HepG2 (cell line): Measurements from ENCODE around the gene CCDC157. TPM values are rescaled to one million over a fixed set of nuclear protein-coding genes. Genes with fewer than 3 reads are reported as not detected.

Experiments
- ATAC-seq: fragments of 200-7000 bp; cut with Tn5 transposase; 3 replicates; pipeline ENCODE4 v1.9.1; 2020; ENCODE audit warnings: mild to moderate bottlenecking, moderate library complexity
- BruUV-seq: library from RNA; stranded (reverse); fragments of 400-500 nt; replicated peaks from 2 replicates; lab custom pipeline; 2021; lab: Mats Ljungman, UMichigan
- CTCF ChIA-PET: fragments of 300-600 bp; formaldehyde crosslinking; extraction: SDS; loops from one replicate; lab custom pipeline; 2021; ENCODE audit warnings: low total read pairs, inconsistent platforms, low intra/inter-chr PET ratio; lab: Yijun Ruan, JAX
- POLR2A ChIA-PET: fragments of 350-600 bp; sonication (Branson Sonifier 250); formaldehyde crosslinking; loops from one replicate; lab custom pipeline; 2020; ENCODE audit warnings: antibody characterized with exemption, inconsistent platforms; lab: Yijun Ruan, JAX
- DNase-seq: peaks from one replicate; pipeline ENCODE4 v3.0.0-alpha.2; 2015; ENCODE audit warnings: low spot score
- FAIRE-seq: peaks from 3 replicates; lab custom pipeline; 2011; peaks lifted over from hg19 to GRCh38; lab: Jason Lieb, UNC
- H2AFZ ChIP-seq: one replicate; pipeline ENCODE4 v1.6.1; 2011; ENCODE audit warnings: low read length, inconsistent platforms
- H3K27ac ChIP-seq: fragments of 300-600 bp; 3 replicates; pipeline ENCODE4 v1.8.0; 2011; ENCODE audit warnings: mixed run types, mild to moderate bottlenecking, mixed read lengths, low read length, inconsistent platforms; ENCODE audit not compliant: insufficient read depth; ENCODE audit errors: extremely low read length
- H3K27me3 ChIP-seq, 2 experiments: fragments of 200-600 bp in 1 of 2; 2 replicates in 1 of 2; 3 replicates in 1 of 2; pipeline versions ENCODE4 v1.6.0 to v1.8.0; 2011; ENCODE audit warnings: low read length in 2 of 2, mild to moderate bottlenecking in 2 of 2, moderate library complexity in 2 of 2, inconsistent platforms in 1 of 2; ENCODE audit not compliant: insufficient read depth in 2 of 2, control insufficient read depth in 1 of 2
- H3K36me3 ChIP-seq, 2 experiments: fragments of 200-600 bp in 1 of 2; replicated peaks in 1 of 2; 2 replicates in 1 of 2; 3 replicates in 1 of 2; pipeline versions ENCODE4 v1.5.1 to v1.8.0; 2011; ENCODE audit warnings: low read length in 2 of 2, inconsistent platforms in 1 of 2; ENCODE audit not compliant: insufficient read depth in 2 of 2, control insufficient read depth in 1 of 2
- H3K4me1 ChIP-seq: 2 replicates; pipeline ENCODE4 v1.5.1; 2012; ENCODE audit warnings: low read length, inconsistent platforms; ENCODE audit not compliant: insufficient read depth
- H3K4me2 ChIP-seq: 2 replicates; pipeline ENCODE4 v1.6.0; 2011; ENCODE audit warnings: low read depth, low read length, inconsistent platforms
- H3K4me3 ChIP-seq, 3 experiments: fragments of 200-600 bp in 1 of 3; sonication (generic), shearing (Covaris generic) in 1 of 3; replicated peaks in 1 of 3; 2 replicates each; pipeline ENCODE4 v1.5.1; 2011 to 2016; ENCODE audit warnings: low read length in 3 of 3, inconsistent platforms in 2 of 3, low read depth in 2 of 3, mild to moderate bottlenecking in 2 of 3, control low read depth in 1 of 3, mixed read lengths in 1 of 3; ENCODE audit not compliant: insufficient read depth in 1 of 3
- H3K79me2 ChIP-seq: one replicate; pipeline ENCODE4 v1.6.1; 2011; ENCODE audit warnings: low read length, inconsistent platforms; ENCODE audit not compliant: insufficient read depth
- H3K9ac ChIP-seq: 2 replicates; pipeline ENCODE4 v1.6.0; 2011; ENCODE audit warnings: mild to moderate bottlenecking, low read depth, low read length, inconsistent platforms; ENCODE audit not compliant: insufficient read depth
- H3K9me3 ChIP-seq: 2 replicates; pipeline ENCODE4 v1.5.1; 2012; ENCODE audit warnings: mild to moderate bottlenecking, low read length
- H4K20me1 ChIP-seq: 2 replicates; pipeline ENCODE4 v1.6.0; 2011; ENCODE audit warnings: inconsistent platforms, mild to moderate bottlenecking, low read length, moderate library complexity; ENCODE audit not compliant: insufficient read depth
- ADNP ChIP-seq: sonication (generic); formaldehyde crosslinking; IDR thresholded peaks from 2 replicates; pipeline ENCODE4 v1.4.0; 2020; ENCODE audit warnings: missing genetic modification reagents
- CENPT ChIP-seq: sonication (generic); formaldehyde crosslinking; IDR thresholded peaks from 2 replicates; pipeline ENCODE4 v1.8.0; 2022; ENCODE audit warnings: low read depth, mild to moderate bottlenecking, moderate library complexity, missing genetic modification reagents
- DMAP1 ChIP-seq: IDR thresholded peaks from 2 replicates; pipeline ENCODE4 v1.6.1; 2016
- FOXC1 ChIP-seq: sonication (generic); formaldehyde crosslinking; IDR thresholded peaks from 2 replicates; pipeline ENCODE4 v1.8.0; 2022; ENCODE audit warnings: mild to moderate bottlenecking, missing genetic modification reagents, borderline replicate concordance
- JARID2 ChIP-seq: sonication (generic); formaldehyde crosslinking; IDR thresholded peaks from 2 replicates; pipeline ENCODE4 v1.8.1; 2023; ENCODE audit warnings: missing genetic modification reagents, inconsistent platforms; ENCODE audit not compliant: insufficient replicate concordance
- KAT2B ChIP-seq: fragments of 150-350 bp; IDR thresholded peaks from 2 replicates; pipeline ENCODE4 v1.6.1; 2014; ENCODE audit warnings: low read depth, low read length, borderline replicate concordance
- MEIS2 ChIP-seq: sonication (generic); formaldehyde crosslinking; IDR thresholded peaks from 2 replicates; pipeline ENCODE4 v1.9.0; 2021; ENCODE audit warnings: mild to moderate bottlenecking, missing genetic modification reagents
- MTF2 ChIP-seq: sonication (generic); formaldehyde crosslinking; IDR thresholded peaks from 2 replicates; pipeline ENCODE4 v1.5.0; 2020; ENCODE audit warnings: missing genetic modification reagents, borderline replicate concordance
- SNAI1 ChIP-seq: sonication (generic); formaldehyde crosslinking; IDR thresholded peaks from 2 replicates; pipeline ENCODE4 v1.5.0; 2020; ENCODE audit warnings: mild to moderate bottlenecking, missing genetic modification reagents, borderline replicate concordance
- ZBTB38 ChIP-seq: sonication (generic); formaldehyde crosslinking; IDR thresholded peaks from 2 replicates; pipeline ENCODE4 v1.5.1; 2020; ENCODE audit warnings: mild to moderate bottlenecking, missing genetic modification reagents
- ZNF17 ChIP-seq: sonication (generic); formaldehyde crosslinking; IDR thresholded peaks from 2 replicates; pipeline ENCODE4 v1.5.0; 2020; ENCODE audit warnings: mild to moderate bottlenecking, missing genetic modification reagents
- ZNF234 ChIP-seq: sonication (generic); formaldehyde crosslinking; conservative IDR thresholded peaks from 2 replicates; pipeline ENCODE4 v1.5.1; 2020; ENCODE audit warnings: mild to moderate bottlenecking, missing genetic modification reagents
- ZNF564 ChIP-seq: sonication (generic); formaldehyde crosslinking; IDR thresholded peaks from 2 replicates; pipeline ENCODE4 v1.8.1; 2023; ENCODE audit warnings: mild to moderate bottlenecking, missing genetic modification reagents
- ZNF589 ChIP-seq: sonication (generic); formaldehyde crosslinking; conservative IDR thresholded peaks from 2 replicates; pipeline ENCODE4 v1.8.0; 2022; ENCODE audit warnings: mild to moderate bottlenecking, moderate library complexity, missing genetic modification reagents
- ZNF674 ChIP-seq: sonication (generic); formaldehyde crosslinking; IDR thresholded peaks from 2 replicates; pipeline ENCODE4 v1.5.0; 2020; ENCODE audit warnings: low read depth, mild to moderate bottlenecking, missing genetic modification reagents
- ZNF878 ChIP-seq: sonication (generic); formaldehyde crosslinking; IDR thresholded peaks from 2 replicates; pipeline ENCODE4 v1.8.1; 2023; ENCODE audit warnings: mild to moderate bottlenecking, missing genetic modification reagents, moderate library complexity
- ZSCAN25 ChIP-seq: sonication (generic); formaldehyde crosslinking; IDR thresholded peaks from 2 replicates; pipeline ENCODE4 v1.8.0; 2022; ENCODE audit warnings: mild to moderate bottlenecking, missing genetic modification reagents
- WGBS: methylation state at CpG from one replicate; pipeline ENCODE4 v1.1.6; 2017; ENCODE audit warnings: low lambda C conversion rate; 5-methylcytosine and 5-hydroxymethylcytosine counted together
- in situ Hi-C: cut with HindIII; loops from 2 replicates; pipeline ENCODE4 v1.10.0; 2017; ENCODE audit warnings: low pct_unique_long_range_greater_than_20kb; ENCODE audit not compliant: extremely low pct_ligation_motif_present
- intact Hi-C: fragments of 100-400 bp; cut with micrococcal nuclease; formaldehyde crosslinking; loops from one replicate; pipeline ENCODE4 v1.10.0; 2022; ENCODE audit not compliant: unreplicated experiment
- polyA plus RNA-seq, 8 experiments: library from polyadenylated mRNA; depleted of rRNA in 3 of 8; stranded (reverse) in 7 of 8; unstranded in 1 of 8; fragments of >200 nt; fragmentation: Illumina TruSeq in 4 of 8; extraction: Trizol in 4 of 8; gene quantifications; 2 replicates each; pipeline versions ENCODE4 v1.2.1 to v1.2.3, GENCODE V29; 2011 to 2016; ENCODE audit warnings: low read depth in 4 of 8, missing spikeins in 1 of 8, mixed read lengths in 1 of 8; ENCODE audit not compliant: insufficient read depth in 1 of 8
- total RNA-seq, 5 experiments: library from RNA; depleted of rRNA; stranded (reverse); fragments of >200 nt; fragmentation: Illumina TruSeq; extraction: Trizol; gene quantifications; 2 replicates each; pipeline ENCODE4 v1.2.3, GENCODE V29; 2016; ENCODE audit warnings: low read depth in 1 of 5
- TF ChIP-seq, protein P1 (sequence below): sonication (generic); formaldehyde crosslinking; IDR thresholded peaks from 2 replicates; pipeline ENCODE4 v1.8.0; 2022; ENCODE audit warnings: missing genetic modification reagents, mild to moderate bottlenecking, moderate library complexity, borderline replicate concordance
- TF ChIP-seq, protein P2 (sequence below): sonication (generic); formaldehyde crosslinking; conservative IDR thresholded peaks from 2 replicates; pipeline ENCODE4 v1.8.1; 2023; ENCODE audit warnings: missing genetic modification reagents

The CCDC157 gene
- total and polyA plus RNA-seq, 2 of the 13 experiments (the other 11 are each of a cell fraction or from before 2014, with no cell fraction given), result 1.4 to 1.6 TPM

DNA sequence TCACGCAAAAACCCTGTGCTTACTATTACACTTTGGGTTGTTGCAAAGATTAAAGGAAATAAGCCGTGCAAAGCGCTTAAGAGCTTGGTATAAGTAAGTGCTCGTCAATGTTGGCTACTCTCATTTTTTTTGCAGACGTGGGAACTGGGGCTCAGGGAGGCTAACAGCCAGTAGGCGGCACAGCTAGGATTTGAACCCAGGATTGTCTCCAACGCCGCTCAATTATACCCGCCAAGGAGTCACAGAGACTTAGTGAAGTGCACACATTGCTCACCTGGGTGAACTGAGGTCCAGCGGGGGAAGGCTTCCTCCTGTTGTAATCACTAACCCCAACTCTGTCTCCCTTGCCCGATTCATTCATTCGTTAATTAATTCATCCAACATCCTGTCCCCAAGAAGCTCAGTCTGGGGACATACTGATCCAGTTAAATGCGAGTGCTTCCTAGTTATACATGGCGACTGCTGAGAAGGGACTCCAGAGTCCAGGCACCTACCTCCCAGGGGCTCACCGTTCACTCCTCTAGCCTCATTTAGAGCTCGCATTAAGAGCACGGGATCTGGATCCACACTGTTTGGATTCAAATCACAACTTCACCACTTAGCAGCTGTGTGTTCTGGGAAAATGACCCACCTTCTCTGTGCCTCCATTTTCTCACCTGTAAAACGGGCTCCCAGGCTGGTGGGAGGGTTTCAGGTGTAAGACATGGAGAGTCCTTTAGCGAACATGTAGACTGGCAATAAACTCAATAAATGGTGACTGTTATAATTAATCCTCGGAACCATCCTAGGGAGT is 67.9 kb downstream of the CCDC157 start (continued):
- TF ChIP-seq, protein P1, sequence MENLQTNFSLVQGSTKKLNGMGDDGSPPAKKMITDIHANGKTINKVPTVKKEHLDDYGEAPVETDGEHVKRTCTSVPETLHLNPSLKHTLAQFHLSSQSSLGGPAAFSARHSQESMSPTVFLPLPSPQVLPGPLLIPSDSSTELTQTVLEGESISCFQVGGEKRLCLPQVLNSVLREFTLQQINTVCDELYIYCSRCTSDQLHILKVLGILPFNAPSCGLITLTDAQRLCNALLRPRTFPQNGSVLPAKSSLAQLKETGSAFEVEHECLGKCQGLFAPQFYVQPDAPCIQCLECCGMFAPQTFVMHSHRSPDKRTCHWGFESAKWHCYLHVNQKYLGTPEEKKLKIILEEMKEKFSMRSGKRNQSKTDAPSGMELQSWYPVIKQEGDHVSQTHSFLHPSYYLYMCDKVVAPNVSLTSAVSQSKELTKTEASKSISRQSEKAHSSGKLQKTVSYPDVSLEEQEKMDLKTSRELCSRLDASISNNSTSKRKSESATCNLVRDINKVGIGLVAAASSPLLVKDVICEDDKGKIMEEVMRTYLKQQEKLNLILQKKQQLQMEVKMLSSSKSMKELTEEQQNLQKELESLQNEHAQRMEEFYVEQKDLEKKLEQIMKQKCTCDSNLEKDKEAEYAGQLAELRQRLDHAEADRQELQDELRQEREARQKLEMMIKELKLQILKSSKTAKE (CRISPR knock-in tag), result 0 out of 2 replicates have a peak, but pooled peaks have one; percentile 15
- TF ChIP-seq ZBTB38 (CRISPR knock-in tag), result peak; percentile 28; the same call in 1 of the 2 replicates
- TF ChIP-seq DMAP1, result no peak
- TF ChIP-seq CENPT (CRISPR knock-in tag), result 0 out of 2 replicates have a peak, but pooled peaks have one; percentile 41
- 0 out of 2 replicates have a peak, but pooled peaks have one; percentile 5 for TF ChIP-seq ZNF17 (CRISPR knock-in tag)
- TF ChIP-seq ADNP (CRISPR knock-in tag), result no peak

DNA sequence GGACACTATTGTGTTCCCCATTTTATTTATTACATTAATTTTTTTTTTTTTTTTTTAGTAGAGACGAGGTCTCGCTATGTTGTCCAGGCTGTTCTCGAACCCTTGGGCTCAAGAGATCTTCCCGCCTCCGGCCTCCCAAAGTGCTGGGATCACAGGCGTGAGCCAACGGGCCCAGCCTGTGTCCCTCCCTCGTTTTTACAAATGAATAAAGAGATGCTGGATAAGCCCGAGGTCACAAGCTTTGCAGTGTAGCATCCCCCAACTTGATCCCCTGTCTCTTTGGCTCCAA is 68.5 kb downstream of the CCDC157 start:
- intact Hi-C loops, result no loop called here
- H3K27ac ChIP-seq, result peak overlapping the region; percentile 70
- in situ Hi-C loops, result loop anchor here (5.0 kb wide), 1 partner anchor 33 kb away; no protein-coding TSS in a partner anchor
- peak overlapping the region; percentile 68 to 89 (median 68) for H3K4me3 ChIP-seq
- ChIA-PET CTCF (interaction anchor here (0.8 to 2.5 kb wide), 3 partner anchors 34 to 98 kb away, joined by 3 to 43 read pairs (median 4); no protein-coding TSS in a partner anchor), POLR2A (interaction anchor here (4.2 to 7.2 kb wide), 2 partner anchors 8 to 31 kb away, joined by 26 to 164 read pairs; partner anchors contain the start of gene SEC14L2)
- no peaks in the 10 kb centered on the region for H3K27me3 ChIP-seq
- no peak for FAIRE-seq
- peaks cover 0 to 5% of the 10 kb centered on the region in 2 experiments; a peak in 2 of 5 replicates for H3K36me3 ChIP-seq
- H2AFZ ChIP-seq, result peak overlapping the region; percentile 64
- peak overlapping the region; percentile 68 for H3K9ac ChIP-seq
- peak overlapping the region; percentile 99 for H3K4me2 ChIP-seq
- WGBS, result 3% methylated on average over 9 of the region's 9 CpGs
- TF ChIP-seq ZNF589 (no peak), ZNF564 (0 out of 2 replicates have a peak, but pooled peaks have one; percentile 21), JARID2 (no peak), SNAI1 (0 out of 2 replicates have a peak, but pooled peaks have one; percentile 48), ZNF878 (CRISPR knock-in tag) (0 out of 2 replicates have a peak, but pooled peaks have one; percentile 33), MEIS2 (no peak), ZSCAN25 (0 out of 2 replicates have a peak, but pooled peaks have one; percentile 16), ZNF674 (no peak), KAT2B (no peak), MTF2 (peak; percentile 75; the same call in 1 of the 2 replicates), ZNF234 (CRISPR knock-in tag) (peak; percentile 54; the same call in 1 of the 2 replicates), FOXC1 (CRISPR knock-in tag) (0 out of 2 replicates have a peak, but pooled peaks have one; percentile 32)
- TF ChIP-seq, protein P2, sequence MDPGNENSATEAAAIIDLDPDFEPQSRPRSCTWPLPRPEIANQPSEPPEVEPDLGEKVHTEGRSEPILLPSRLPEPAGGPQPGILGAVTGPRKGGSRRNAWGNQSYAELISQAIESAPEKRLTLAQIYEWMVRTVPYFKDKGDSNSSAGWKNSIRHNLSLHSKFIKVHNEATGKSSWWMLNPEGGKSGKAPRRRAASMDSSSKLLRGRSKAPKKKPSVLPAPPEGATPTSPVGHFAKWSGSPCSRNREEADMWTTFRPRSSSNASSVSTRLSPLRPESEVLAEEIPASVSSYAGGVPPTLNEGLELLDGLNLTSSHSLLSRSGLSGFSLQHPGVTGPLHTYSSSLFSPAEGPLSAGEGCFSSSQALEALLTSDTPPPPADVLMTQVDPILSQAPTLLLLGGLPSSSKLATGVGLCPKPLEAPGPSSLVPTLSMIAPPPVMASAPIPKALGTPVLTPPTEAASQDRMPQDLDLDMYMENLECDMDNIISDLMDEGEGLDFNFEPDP (CRISPR knock-in tag), result 0 out of 2 replicates have a peak, but pooled peaks have one; percentile 56
- ATAC-seq, result no peak
- BruUV-seq, result no TSS peak
- H3K9me3 ChIP-seq, result no peaks in the 10 kb centered on the region
- H3K79me2 ChIP-seq, result peaks cover 15% of the 10 kb centered on the region
- peaks cover 45% of the 10 kb centered on the region for H3K4me1 ChIP-seq
- no peak for DNase-seq
- no peaks in the 10 kb centered on the region for H4K20me1 ChIP-seq
